GM12892 (cell line): ENCODE measurements around the gene UBR3.

Experiments used
- DNase-seq: peaks from one replicate; pipeline ENCODE4 v3.0.0; 2011; ENCODE audit not compliant: insufficient read length
- FAIRE-seq: peaks from 2 replicates; lab custom pipeline; 2011; peaks lifted over from hg19 to GRCh38; lab: Jason Lieb, UNC
- POLR2A ChIP-seq: IDR thresholded peaks from 2 replicates; pipeline ENCODE4 v1.6.1; 2011; ENCODE audit warnings: low read depth, low read length, control low read depth
- POLR2AphosphoS5 ChIP-seq: IDR thresholded peaks from 2 replicates; pipeline ENCODE4 v1.6.1; 2011; ENCODE audit warnings: low read depth, low read length, control low read depth
- TAF1 ChIP-seq: IDR thresholded peaks from 2 replicates; pipeline ENCODE4 v1.6.1; 2011; ENCODE audit warnings: low read depth, mild to moderate bottlenecking, control low read depth, low read length, borderline replicate concordance

The UBR3 gene

GRCh38 chr2:170039401-170040172 is 212.3 kb downstream of the UBR3 start:
- DNase-seq (no peak), FAIRE-seq (no peak)
- TF ChIP-seq POLR2A = no peak
- TF ChIP-seq POLR2AphosphoS5 = no peak
- no peak for TF ChIP-seq TAF1

DNA sequence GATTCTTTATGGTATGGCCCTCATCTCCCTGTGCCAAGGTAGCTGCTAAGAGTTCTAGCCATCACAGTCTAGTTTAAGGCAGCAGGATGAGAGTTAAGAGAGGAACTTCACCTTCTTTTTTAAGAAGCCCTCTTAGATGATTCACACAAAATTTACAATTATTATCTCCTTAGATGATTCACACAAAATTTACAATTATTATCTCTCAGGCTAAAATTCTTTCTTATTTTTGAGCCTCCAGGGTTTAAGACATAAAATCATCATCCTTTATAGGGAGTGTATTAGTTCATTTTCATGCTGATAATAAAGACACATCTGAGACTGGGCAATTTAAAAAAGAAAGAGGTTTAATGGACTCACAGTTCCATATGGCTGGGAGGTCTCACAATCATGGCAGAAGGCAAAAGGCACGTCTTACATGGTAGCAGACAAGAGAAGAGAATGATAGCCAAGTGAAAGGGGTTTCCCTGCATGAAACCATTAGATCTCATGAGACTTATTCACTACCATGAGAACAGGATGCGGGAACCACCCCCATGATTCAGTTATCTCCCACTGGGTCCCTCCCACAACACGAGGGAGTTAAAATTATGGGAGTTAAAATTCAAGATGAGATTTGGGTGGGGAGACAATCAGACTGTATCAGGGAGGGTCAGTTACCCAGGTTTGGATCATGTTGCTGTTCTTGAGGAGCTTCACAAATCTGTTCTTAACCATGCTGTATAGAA is 217.7 kb downstream of the UBR3 start:
- no peak for DNase-seq
- no peak for FAIRE-seq
- TF ChIP-seq POLR2AphosphoS5 = no peak
- no peak for TF ChIP-seq POLR2A
- no peak for TF ChIP-seq TAF1

DNA sequence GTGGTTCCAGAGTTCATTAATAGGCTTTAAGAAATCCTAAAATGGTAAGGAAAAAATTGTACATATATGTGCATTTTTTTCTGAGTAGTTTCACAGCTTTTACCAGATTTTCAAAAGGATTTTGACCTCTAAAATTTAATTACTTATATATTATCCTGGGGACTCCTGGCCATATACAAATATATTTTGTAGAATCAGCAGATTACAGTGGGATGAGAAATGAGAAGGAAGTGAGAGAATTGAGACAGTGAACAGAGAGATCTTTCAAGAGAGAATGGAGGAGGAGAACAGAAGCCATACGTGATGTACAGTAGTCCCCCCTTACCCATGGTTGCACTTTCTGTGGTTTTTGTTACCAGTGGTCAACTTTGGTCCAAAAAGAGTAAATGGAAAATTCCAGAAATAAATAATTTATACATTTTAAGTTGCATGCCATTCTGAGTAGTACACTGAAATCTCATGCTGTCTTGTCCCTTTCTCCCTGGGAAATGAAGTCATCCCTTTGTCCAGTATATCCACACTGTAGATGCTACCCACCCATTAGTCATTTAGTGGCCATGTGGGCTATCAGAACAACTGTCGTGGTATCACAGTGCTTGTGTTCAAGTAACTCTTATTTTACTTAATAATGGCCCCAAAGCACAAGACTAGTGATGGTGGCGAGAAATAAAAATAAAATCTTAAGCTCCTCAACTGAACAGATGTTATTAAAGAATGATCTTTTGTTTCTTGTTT is 220.2 kb downstream of the UBR3 start:
- TF ChIP-seq POLR2A = no peak
- TF ChIP-seq POLR2AphosphoS5 = no peak
- TF ChIP-seq TAF1 = no peak
- no peak for FAIRE-seq
- DNase-seq = no peak

GRCh38 chr2:170052151-170052550 is 224.9 kb downstream of the UBR3 start:
- TF ChIP-seq TAF1 (no peak), POLR2A (no peak), POLR2AphosphoS5 (no peak)
- DNase-seq (no peak), FAIRE-seq (no peak)

DNA sequence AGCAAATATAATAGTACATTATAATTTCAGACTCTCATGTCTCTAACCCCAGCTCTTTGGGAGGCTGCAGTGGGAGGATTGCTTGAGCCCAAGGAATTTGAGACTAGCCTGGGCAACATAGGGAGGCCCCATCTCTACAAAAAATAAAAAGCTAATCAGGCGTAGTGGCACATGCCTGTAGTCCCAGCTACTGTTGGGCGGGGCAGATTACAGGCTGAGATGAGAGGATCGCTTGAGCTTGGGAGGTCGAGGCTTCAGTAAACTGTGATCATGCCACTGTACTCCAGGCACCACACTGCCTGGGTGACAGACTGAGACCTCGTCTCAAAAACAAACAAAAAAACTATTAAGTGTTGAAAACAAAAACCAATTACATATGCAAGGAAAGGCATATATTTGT is 227.7 kb downstream of the UBR3 start:
- TF ChIP-seq POLR2A (no peak), POLR2AphosphoS5 (no peak), TAF1 (no peak)
- DNase-seq = no peak
- FAIRE-seq = no peak

- FAIRE-seq = no peak
These were observed 229.6 kb downstream of the UBR3 start for GRCh38 chr2:170056900-170057299.

DNA sequence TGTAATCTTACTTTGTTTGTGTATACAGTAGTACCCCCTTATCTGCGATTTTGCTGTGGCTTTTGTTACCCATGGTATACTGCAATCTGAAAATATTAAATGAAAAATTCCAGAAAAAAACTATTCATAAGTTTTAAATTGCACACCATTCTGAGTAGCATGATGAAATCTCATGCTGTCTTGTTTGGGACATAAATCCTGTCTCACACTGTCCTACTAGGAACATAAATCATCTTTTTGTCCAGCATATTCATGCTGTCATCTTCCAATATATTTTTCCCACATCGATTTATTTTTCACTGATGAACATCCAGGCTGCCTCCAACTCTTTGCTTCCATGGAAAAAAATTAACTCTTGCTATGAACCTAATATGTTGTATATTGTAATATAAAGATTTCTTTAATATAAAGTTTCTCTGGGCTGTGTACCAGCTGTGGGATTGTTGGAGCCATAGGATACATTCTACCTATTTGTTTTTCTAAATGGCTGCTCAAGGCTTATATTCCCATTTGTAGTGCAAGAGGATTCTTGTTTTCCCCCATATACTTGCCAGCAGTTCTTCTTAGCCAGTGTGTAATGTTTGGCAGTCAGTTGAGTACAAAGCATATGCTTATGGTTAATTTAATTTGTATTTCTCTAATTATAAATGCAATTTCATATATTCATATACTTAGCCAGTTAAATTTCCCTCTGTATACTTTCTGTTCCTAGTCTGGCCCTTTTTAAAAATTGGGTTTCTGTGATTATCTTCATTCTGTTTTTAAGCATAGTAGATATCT is 236.4 kb downstream of the UBR3 start:
- TF ChIP-seq POLR2AphosphoS5 (no peak), TAF1 (no peak), POLR2A (no peak)
- DNase-seq (no peak), FAIRE-seq (no peak)

More at GRCh38 chr2:170056900-170057299, 229.6 kb downstream of the UBR3 start:
- no peak for DNase-seq
- TF ChIP-seq POLR2A = no peak
- TF ChIP-seq POLR2AphosphoS5 = no peak
- no peak for TF ChIP-seq TAF1

DNA sequence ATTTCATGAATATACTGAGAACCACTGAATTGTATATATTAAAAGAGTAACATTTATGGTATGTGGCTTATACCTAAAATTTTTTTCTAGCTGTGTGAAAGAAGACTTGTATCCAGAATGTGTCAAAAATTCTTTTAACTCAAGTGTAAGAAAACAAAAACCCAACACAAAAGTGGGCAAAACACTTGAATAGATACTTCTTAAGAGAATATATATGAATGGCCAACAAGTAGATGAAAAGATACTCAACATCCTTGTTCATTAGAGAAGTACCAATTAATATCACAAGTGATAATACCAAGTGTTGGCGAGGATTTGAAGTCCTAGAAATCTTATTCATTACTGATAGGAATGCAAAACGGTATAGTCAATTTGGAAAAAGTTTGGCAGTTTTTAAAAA is 243.5 kb downstream of the UBR3 start:
- no peak for DNase-seq
- no peak for FAIRE-seq

GRCh38 chr2:170073288-170073687 is 246.0 kb downstream of the UBR3 start:
- TF ChIP-seq POLR2AphosphoS5 (no peak), POLR2A (no peak), TAF1 (no peak)
- no peak for FAIRE-seq

More for the DNA sequence above, 243.5 kb downstream of the UBR3 start:
- TF ChIP-seq TAF1 (no peak), POLR2A (no peak), POLR2AphosphoS5 (no peak)

GRCh38 chr2:170076189-170076588 is 248.9 kb downstream of the UBR3 start:
- FAIRE-seq (no peak), DNase-seq (no peak)
- TF ChIP-seq POLR2AphosphoS5 (no peak), POLR2A (no peak), TAF1 (no peak)

More at GRCh38 chr2:170073288-170073687, 246.0 kb downstream of the UBR3 start:
- DNase-seq = no peak

GRCh38 chr2:170077830-170078569 is 250.7 kb downstream of the UBR3 start:
- FAIRE-seq (no peak), DNase-seq (no peak)
- TF ChIP-seq POLR2AphosphoS5 (no peak), POLR2A (no peak), TAF1 (no peak)
